Activated CD8-positive, alpha-beta T cell treated with anti-CD3 and anti-CD28 coated beads for 36 hours (primary cell): ENCODE results near the gene SPO11. TPM values are rescaled to one million over a fixed set of nuclear protein-coding genes. Genes with fewer than 3 reads are reported as not detected.

Experiments
- ATAC-seq: fragments of 200-7000 bp; cut with Tn5 transposase; one replicate; pipeline ENCODE4 v1.10.0; 2021; ENCODE audit warnings: mild to moderate bottlenecking, moderate library complexity
- CTCF ChIA-PET: fragments of 350-600 bp; sonication (Branson Sonifier 250); formaldehyde crosslinking; loops from one replicate; lab custom pipeline; 2021; ENCODE audit warnings: antibody characterized with exemption; lab: Charles Lee
- POLR2A ChIA-PET: fragments of 350-600 bp; sonication (Branson Sonifier 250); formaldehyde crosslinking; loops from one replicate; lab custom pipeline; 2021; ENCODE audit warnings: antibody characterized with exemption; lab: Charles Lee
- DNase-seq: peaks from one replicate; pipeline ENCODE4 v3.0.0-alpha.2; 2020
- H3K27ac Mint-ChIP-seq: one replicate; pipeline ENCODE4 v1.8.0; 2021; ENCODE audit warnings: mild to moderate bottlenecking, mixed read lengths
- H3K27me3 Mint-ChIP-seq: one replicate; pipeline ENCODE4 v1.8.0; 2021; ENCODE audit warnings: mixed read lengths
- H3K36me3 Mint-ChIP-seq: one replicate; pipeline ENCODE4 v1.8.0; 2021; ENCODE audit warnings: low read depth, mixed read lengths
- H3K4me1 Mint-ChIP-seq: one replicate; pipeline ENCODE4 v1.8.0; 2021; ENCODE audit warnings: low read depth, mixed read lengths
- H3K4me3 Mint-ChIP-seq: one replicate; pipeline ENCODE4 v1.8.0; 2021; ENCODE audit warnings: mild to moderate bottlenecking, moderate library complexity, mixed read lengths
- H3K9me3 Mint-ChIP-seq: one replicate; pipeline ENCODE4 v1.8.0; 2021; ENCODE audit warnings: mixed read lengths
- CTCF ChIP-seq: fragments of 200-600 bp; IDR thresholded peaks from one replicate; pipeline ENCODE4 v1.8.0; 2022; ENCODE audit warnings: antibody characterized with exemption, mild to moderate bottlenecking
- intact Hi-C: fragments of 100-400 bp; cut with micrococcal nuclease; formaldehyde crosslinking; loops from one replicate; pipeline ENCODE4 v1.10.0; 2022
- total RNA-seq, 2 experiments: library from RNA; stranded (reverse); gene quantifications; one replicate each; pipeline ENCODE4 v1.2.3, GENCODE V29; 2021

Gene SPO11
- total RNA-seq, 2 experiments from 2014 or later, result not detected

- intact Hi-C loops, result no loop called here
- ChIA-PET CTCF (interaction anchor here (0.6 to 2.9 kb wide), 9 partner anchors 9 to 237 kb away, joined by 3 to 12 read pairs (median 5); no protein-coding TSS in a partner anchor), POLR2A (interaction anchor here (0.6 to 7.0 kb wide), 22 partner anchors 10 to 240 kb away, joined by 3 to 88 read pairs (median 4); partner anchors contain the start of genes RAE1 and ZBP1)
- Mint-ChIP-seq H3K4me1 (peaks cover 25% of the 10 kb centered on the region), H3K27ac (peak overlapping the region; percentile 99), H3K9me3 (no peaks in the 10 kb centered on the region), H3K36me3 (peaks cover 31% of the 10 kb centered on the region), H3K27me3 (no peaks in the 10 kb centered on the region), H3K4me3 (peak overlapping the region; percentile 81)
- TF ChIP-seq CTCF, result no peak
- peak; percentile 75 for DNase-seq
- peak; percentile 21 for ATAC-seq
These were observed 60.3 kb downstream of the SPO11 start for GRCh38 chr20:57389695-57390603.

GRCh38 chr20:57390604-57391438, 61.2 kb downstream of the SPO11 start, which contains the start of gene RBM38:
RBM38 (plus strand) TSS chr20:57391396; CDS start chr20:57391582, 186 bp downstream.
- peaks cover 31% of the 10 kb centered on the region for H3K4me1 Mint-ChIP-seq
- H3K4me3 Mint-ChIP-seq, result peak within 1 kb of the TSS; percentile 84
- TF ChIP-seq CTCF, result no peak
- POLR2A ChIA-PET, result interaction anchor here (0.6 to 7.0 kb wide), 20 partner anchors 9 to 239 kb away, joined by 3 to 88 read pairs (median 4); partner anchors contain the start of genes RAE1 and ZBP1
- no peaks in the 10 kb centered on the region for H3K27me3 Mint-ChIP-seq
- H3K27ac Mint-ChIP-seq, result peak within 1 kb of the TSS; percentile 99
- H3K36me3 Mint-ChIP-seq, result peaks cover 38% of the 10 kb centered on the region
- ATAC-seq (peak; percentile 61), DNase-seq (peak; percentile 82)
- intact Hi-C loops, result no loop called here
- CTCF ChIA-PET, result interaction anchor here (0.6 to 2.9 kb wide), 9 partner anchors 8 to 236 kb away, joined by 3 to 12 read pairs (median 5); no protein-coding TSS in a partner anchor
- no peaks in the 10 kb centered on the region for H3K9me3 Mint-ChIP-seq

GRCh38 chr20:57391439-57392301, 62.1 kb downstream of the SPO11 start:
- H3K36me3 Mint-ChIP-seq, result peaks cover 46% of the 10 kb centered on the region
- DNase-seq, result peak; percentile 56
- peaks cover 40% of the 10 kb centered on the region for H3K4me1 Mint-ChIP-seq
- POLR2A ChIA-PET, result interaction anchor here (0.6 to 7.0 kb wide), 24 partner anchors 8 to 1019 kb away, joined by 3 to 88 read pairs (median 4); partner anchors contain the start of genes RAE1 and ZBP1
- peak overlapping the region; percentile 84 for H3K4me3 Mint-ChIP-seq
- H3K27me3 Mint-ChIP-seq, result no peaks in the 10 kb centered on the region
- intact Hi-C loops, result no loop called here
- H3K9me3 Mint-ChIP-seq, result no peaks in the 10 kb centered on the region
- CTCF ChIA-PET, result interaction anchor here (1.0 to 2.9 kb wide), 10 partner anchors 7 to 235 kb away, joined by 3 to 12 read pairs (median 5); no protein-coding TSS in a partner anchor
- H3K27ac Mint-ChIP-seq, result peak overlapping the region; percentile 93
- TF ChIP-seq CTCF, result no peak
- peak; percentile 1 for ATAC-seq
